Uterus (tissue), 4 donors: ENCODE measurements around the gene PI4KA. TPM values are rescaled to one million over a fixed set of nuclear protein-coding genes. Genes with fewer than 3 reads are reported as not detected.
"Not testable (repeated sequence)": the region's sequence is repeated elsewhere in the genome, so short reads cannot be mapped to it uniquely, and the experiment has no call there.

Experiments
- DNase-seq, 2 donors: peaks; one replicate each; pipeline ENCODE4 v3.0.0-alpha.2; 2019 to 2020
- H3K27ac ChIP-seq, 2 donors: fragments of 200-600 bp; sonication (generic); 1 replicate in 1 of 2; 2 replicates in 1 of 2; pipeline ENCODE4 v1.5.1; 2016 to 2018
- H3K27me3 ChIP-seq, 2 donors: fragments of 200-600 bp; sonication (generic); one replicate each; pipeline ENCODE4 v1.5.1; 2018 to 2019; ENCODE audit warnings: control low read depth in 1 of 2
- H3K36me3 ChIP-seq, 2 donors: fragments of 200-600 bp; sonication (generic); one replicate each; pipeline ENCODE4 v1.5.1; 2019; ENCODE audit warnings: control low read depth in 1 of 2
- H3K4me1 ChIP-seq, 2 donors: fragments of 200-600 bp; sonication (generic); one replicate each; pipeline ENCODE4 v1.5.1; 2018 to 2019; ENCODE audit warnings: control low read depth in 1 of 2
- H3K4me3 ChIP-seq, 2 donors: fragments of 200-600 bp; sonication (generic); 1 replicate in 1 of 2; 2 replicates in 1 of 2; pipeline ENCODE4 v1.5.1; 2018 to 2019; ENCODE audit warnings: mild to moderate bottlenecking in 1 of 2
- H3K9me3 ChIP-seq, 2 donors: fragments of 200-600 bp; sonication (generic); one replicate each; pipeline ENCODE4 v1.5.1; 2019; ENCODE audit warnings: control low read depth in 1 of 2
- CTCF ChIP-seq, 4 experiments: fragments of 200-600 bp in 2 of 4; fragments of 450-650 bp in 2 of 4; sonication (generic) in 2 of 4; IDR thresholded peaks; one replicate each; pipeline ENCODE4 v1.5.1; 2016 to 2019; ENCODE audit warnings: antibody characterized with exemption in 4 of 4, mild to moderate bottlenecking in 2 of 4, moderate library complexity in 1 of 4
- POLR2A ChIP-seq, 2 donors: fragments of 450-650 bp; IDR thresholded peaks; one replicate each; pipeline ENCODE4 v1.6.1; 2016; ENCODE audit warnings: antibody characterized with exemption in 2 of 2, mild to moderate bottlenecking in 1 of 2, moderate library complexity in 1 of 2
- intact Hi-C: fragments of 100-400 bp; cut with DNase I; formaldehyde crosslinking; loops from one replicate; pipeline ENCODE4 v1.15.1; 2023; ENCODE audit warnings: low total_unique reads
- total RNA-seq, 4 donors: library from RNA; depleted of rRNA in 3 of 4; stranded (reverse); fragments of >200 nt in 3 of 4; gene quantifications; one replicate each; pipeline versions ENCODE4 v1.1.0 to v1.2.4, GENCODE V29; 2014 to 2023
- donor health status: DM: yes; HTN: yes; CAD: no.

PI4KA gene
- total RNA-seq, 4 donors from 2014 or later, result 48.9 to 238 (median 108) TPM

GRCh38 chr22:20740222-20740951 is 118.2 kb downstream of the PI4KA start:
- Histone ChIP-seq H3K27ac (no peak overlapping the region), H3K4me3 (no peak overlapping the region), H3K27me3 (no peaks in the 10 kb centered on the region), H3K36me3 (no peaks in the 10 kb centered on the region), H3K9me3 (no peaks in the 10 kb centered on the region), H3K4me1 (no peaks in the 10 kb centered on the region)
- DNase-seq, result no peak
- TF ChIP-seq CTCF (IDR thresholded peaks at IDR 0.05) (no peak), POLR2A (IDR thresholded peaks at IDR 0.05) (no peak)
- intact Hi-C loops, result no loop called here

GRCh38 chr22:20738394-20739089 is 120.1 kb downstream of the PI4KA start:
- no peaks in the 10 kb centered on the region for H3K36me3 ChIP-seq
- no peaks in the 10 kb centered on the region for H3K4me1 ChIP-seq
- H3K4me3 ChIP-seq, result no peak overlapping the region
- H3K9me3 ChIP-seq, result no peaks in the 10 kb centered on the region
- H3K27me3 ChIP-seq, result no peaks in the 10 kb centered on the region
- DNase-seq, result no peak
- intact Hi-C loops, result no loop called here
- TF ChIP-seq CTCF (IDR thresholded peaks at IDR 0.05), result no peak
- TF ChIP-seq POLR2A (IDR thresholded peaks at IDR 0.05), result no peak
- H3K27ac ChIP-seq, result no peak overlapping the region

- H3K4me3 ChIP-seq, intact Hi-C loops, H3K36me3 ChIP-seq, DNase-seq, H3K4me1 ChIP-seq, H3K27me3 ChIP-seq, H3K9me3 ChIP-seq, H3K27ac ChIP-seq: not testable (repeated sequence)
These were observed 121.7 kb downstream of the PI4KA start for GRCh38 chr22:20736891-20737290.

GRCh38 chr22:20735356-20736162 is 123.1 kb downstream of the PI4KA start:
- H3K36me3 ChIP-seq, H3K4me1 ChIP-seq, H3K27ac ChIP-seq, DNase-seq, H3K4me3 ChIP-seq, H3K27me3 ChIP-seq, intact Hi-C loops, H3K9me3 ChIP-seq: not testable (repeated sequence)

GRCh38 chr22:20732431-20732830 is 126.2 kb downstream of the PI4KA start:
- DNase-seq, result not testable (repeated sequence)

GRCh38 chr22:20729194-20729593 is 129.4 kb downstream of the PI4KA start:
- Histone ChIP-seq H3K4me1 (no peaks in the 10 kb centered on the region), H3K4me3 (no peak overlapping the region), H3K27me3 (no peaks in the 10 kb centered on the region), H3K36me3 (no peaks in the 10 kb centered on the region), H3K9me3 (no peaks in the 10 kb centered on the region), H3K27ac (no peak overlapping the region)
- DNase-seq, result no peak
- no peak for TF ChIP-seq CTCF (IDR thresholded peaks at IDR 0.05)
- TF ChIP-seq POLR2A (IDR thresholded peaks at IDR 0.05), result no peak
- intact Hi-C loops, result no loop called here

More at GRCh38 chr22:20732431-20732830, 126.2 kb downstream of the PI4KA start:
- H3K4me1 ChIP-seq, H3K9me3 ChIP-seq, H3K4me3 ChIP-seq, intact Hi-C loops, H3K27ac ChIP-seq, H3K27me3 ChIP-seq, H3K36me3 ChIP-seq: not testable (repeated sequence)
